RWPE1 (cell line): ENCODE results near the gene PPP2R2B.

ENCODE experiments used
- CTCF ChIA-PET: fragments of 350-600 bp; sonication (Branson Sonifier 250); formaldehyde crosslinking; extraction: SDS; loops from one replicate; lab custom pipeline; 2021; lab: Yijun Ruan, JAX
- POLR2A ChIA-PET: fragments of 400-600 bp; formaldehyde crosslinking; extraction: SDS; loops from one replicate; lab custom pipeline; 2020; ENCODE audit warnings: antibody characterized with exemption; ENCODE audit not compliant: low non-redundant PET; lab: Yijun Ruan, JAX
- DNase-seq: peaks from one replicate; pipeline ENCODE4 v3.0.0; 2012; ENCODE audit warnings: low spot score
- H3K27ac ChIP-seq: fragments of 450-650 bp; 2 replicates; pipeline ENCODE4 v1.5.1; 2017
- CTCF ChIP-seq: fragments of 450-650 bp; conservative IDR thresholded peaks from 2 replicates; pipeline ENCODE4 v1.5.1; 2017; ENCODE audit warnings: low read depth, mild to moderate bottlenecking

The PPP2R2B gene

GRCh38 chr5:146553446-146553845, 325.1 kb downstream of the PPP2R2B start:
- DNase-seq, result no peak
- no peak for TF ChIP-seq CTCF
- ChIA-PET POLR2A (no interaction called here), CTCF (interaction anchor here (0.7 to 1.5 kb wide), 2 partner anchors 355 to 635 kb away, joined by 3 to 4 read pairs; no protein-coding TSS in a partner anchor)
- no peak overlapping the region for H3K27ac ChIP-seq

- no peak for DNase-seq
- CTCF ChIA-PET, result interaction anchor here (0.6 to 0.7 kb wide), 2 partner anchors 34 to 36 kb away, joined by 3 read pairs; no protein-coding TSS in a partner anchor
- POLR2A ChIA-PET, result no interaction called here
- H3K27ac ChIP-seq, result no peak overlapping the region
- TF ChIP-seq CTCF, result no peak
Measured at GRCh38 chr5:146549615-146550014, 328.9 kb downstream of the PPP2R2B start.

GRCh38 chr5:146548781-146549449, 329.6 kb downstream of the PPP2R2B start:
- TF ChIP-seq CTCF, result no peak
- DNase-seq, result no peak
- POLR2A ChIA-PET, result no interaction called here
- no peak overlapping the region for H3K27ac ChIP-seq
- CTCF ChIA-PET, result interaction anchor here (0.7 to 2.2 kb wide), 2 partner anchors 34 to 417 kb away, joined by 3 to 8 read pairs; no protein-coding TSS in a partner anchor

- H3K27ac ChIP-seq, result no peak overlapping the region
- POLR2A ChIA-PET, result no interaction called here
- no peak for DNase-seq
- TF ChIP-seq CTCF, result no peak
- CTCF ChIA-PET, result interaction anchor here (0.6 kb wide), 1 partner anchor 117 kb away, joined by 4 read pairs; no protein-coding TSS in a partner anchor
Measured at GRCh38 chr5:146544232-146544631, 334.3 kb downstream of the PPP2R2B start.

- POLR2A ChIA-PET, result no interaction called here
- peak; percentile 82 for DNase-seq
- no peak overlapping the region for H3K27ac ChIP-seq
- TF ChIP-seq CTCF, result peak; percentile 96
- CTCF ChIA-PET, result interaction anchor here (0.5 to 2.9 kb wide), 17 partner anchors 8 to 827 kb away, joined by 3 to 70 read pairs (median 3); no protein-coding TSS in a partner anchor
Measured at GRCh38 chr5:146541958-146542849, 336.4 kb downstream of the PPP2R2B start.

- POLR2A ChIA-PET, result no interaction called here
- no peak for TF ChIP-seq CTCF
- H3K27ac ChIP-seq, result no peak overlapping the region
- DNase-seq, result no peak
- CTCF ChIA-PET, result interaction anchor here (0.6 to 1.0 kb wide), 6 partner anchors 290 to 1038 kb away, joined by 3 to 4 read pairs (median 3); no protein-coding TSS in a partner anchor
Measured at GRCh38 chr5:146540414-146540813, 338.1 kb downstream of the PPP2R2B start.
